GM12873 (cell line): ENCODE results near the gene WDR27.

Experiments
- TF ChIP-seq, protein P1 (sequence below): IDR thresholded peaks from 2 replicates; pipeline ENCODE4 v1.5.1; 2012; ENCODE audit warnings: low read depth, mild to moderate bottlenecking, moderate library complexity, low read length, control low read depth; ENCODE audit not compliant: insufficient read depth; ENCODE audit errors: missing control alignments

WDR27 gene

DNA sequence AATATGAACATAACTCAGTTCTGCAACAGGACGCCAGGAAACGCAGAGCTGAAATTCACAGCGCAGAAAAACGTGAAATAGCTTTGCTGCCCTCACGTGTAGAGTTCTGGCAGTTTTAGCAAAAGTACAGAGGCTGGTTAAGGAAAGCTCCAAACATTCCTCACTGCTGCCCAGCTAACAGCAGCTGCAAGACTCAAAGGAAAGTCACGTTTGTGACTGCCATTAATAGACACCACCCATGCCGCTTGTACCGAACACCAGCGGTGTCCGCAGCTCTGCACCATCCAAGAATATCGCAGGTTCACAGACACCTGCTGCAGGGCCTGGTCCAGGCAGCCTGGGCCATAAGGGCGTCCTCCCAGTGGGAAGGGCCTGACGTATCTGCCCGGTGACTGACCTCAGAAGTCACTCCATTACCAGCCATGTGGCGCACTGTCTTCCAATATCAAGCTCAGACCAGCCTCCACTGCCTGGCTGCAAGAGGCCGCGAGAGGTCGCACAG is 61.4 kb downstream of the WDR27 start:
- TF ChIP-seq, protein P1, sequence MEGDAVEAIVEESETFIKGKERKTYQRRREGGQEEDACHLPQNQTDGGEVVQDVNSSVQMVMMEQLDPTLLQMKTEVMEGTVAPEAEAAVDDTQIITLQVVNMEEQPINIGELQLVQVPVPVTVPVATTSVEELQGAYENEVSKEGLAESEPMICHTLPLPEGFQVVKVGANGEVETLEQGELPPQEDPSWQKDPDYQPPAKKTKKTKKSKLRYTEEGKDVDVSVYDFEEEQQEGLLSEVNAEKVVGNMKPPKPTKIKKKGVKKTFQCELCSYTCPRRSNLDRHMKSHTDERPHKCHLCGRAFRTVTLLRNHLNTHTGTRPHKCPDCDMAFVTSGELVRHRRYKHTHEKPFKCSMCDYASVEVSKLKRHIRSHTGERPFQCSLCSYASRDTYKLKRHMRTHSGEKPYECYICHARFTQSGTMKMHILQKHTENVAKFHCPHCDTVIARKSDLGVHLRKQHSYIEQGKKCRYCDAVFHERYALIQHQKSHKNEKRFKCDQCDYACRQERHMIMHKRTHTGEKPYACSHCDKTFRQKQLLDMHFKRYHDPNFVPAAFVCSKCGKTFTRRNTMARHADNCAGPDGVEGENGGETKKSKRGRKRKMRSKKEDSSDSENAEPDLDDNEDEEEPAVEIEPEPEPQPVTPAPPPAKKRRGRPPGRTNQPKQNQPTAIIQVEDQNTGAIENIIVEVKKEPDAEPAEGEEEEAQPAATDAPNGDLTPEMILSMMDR: no peak

DNA sequence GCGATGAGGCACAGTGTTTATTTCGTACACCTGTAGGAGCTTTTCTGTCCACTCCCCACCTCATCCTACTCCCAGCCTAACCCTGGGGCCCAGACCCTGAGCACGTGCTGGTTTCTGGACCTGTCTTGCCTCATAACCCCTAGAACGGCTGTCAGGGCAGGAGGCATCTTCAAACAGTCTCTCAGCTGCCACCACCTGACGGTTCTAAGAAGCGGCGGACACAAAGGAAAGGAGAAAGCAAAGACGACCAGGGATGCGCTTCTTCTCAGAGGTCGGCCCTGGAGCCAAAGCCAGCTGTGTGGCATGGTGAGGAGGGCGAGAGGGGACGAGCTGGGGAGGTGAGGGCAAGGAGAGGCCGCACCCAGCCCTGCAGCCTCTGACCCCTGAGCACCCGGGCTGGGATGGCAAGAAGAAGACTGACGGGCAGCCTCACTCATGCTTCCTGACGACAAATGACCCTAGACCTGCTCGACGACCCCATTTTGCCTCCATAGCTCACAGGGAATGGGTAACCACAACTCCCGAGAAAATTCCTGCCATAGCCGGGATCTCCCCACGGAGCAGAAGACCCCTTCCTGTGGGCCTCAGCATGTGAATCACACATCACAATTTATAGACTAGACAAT is 62.1 kb downstream of the WDR27 start:
- TF ChIP-seq, protein P1: no peak

DNA sequence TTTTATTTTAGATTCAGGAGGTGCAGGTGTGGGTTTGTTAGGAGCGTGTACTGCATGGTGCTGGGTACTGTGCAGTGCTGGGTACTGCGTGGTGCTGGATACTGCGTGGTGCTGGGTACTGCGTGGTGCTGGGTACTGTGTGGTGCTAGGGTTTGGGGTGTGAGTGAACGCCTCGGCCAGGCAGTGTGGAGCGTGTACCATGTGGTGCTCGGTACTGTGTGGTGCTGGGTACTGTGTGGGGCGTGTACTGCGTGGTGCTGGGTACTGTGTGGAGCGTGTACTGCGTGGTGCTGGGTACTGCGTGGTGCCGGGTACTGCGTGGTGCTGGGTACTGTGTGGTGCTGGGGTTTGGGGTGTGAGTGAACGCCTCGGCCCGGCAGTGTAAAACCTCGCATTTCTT is 62.9 kb downstream of the WDR27 start:
- TF ChIP-seq, protein P1: no peak

DNA sequence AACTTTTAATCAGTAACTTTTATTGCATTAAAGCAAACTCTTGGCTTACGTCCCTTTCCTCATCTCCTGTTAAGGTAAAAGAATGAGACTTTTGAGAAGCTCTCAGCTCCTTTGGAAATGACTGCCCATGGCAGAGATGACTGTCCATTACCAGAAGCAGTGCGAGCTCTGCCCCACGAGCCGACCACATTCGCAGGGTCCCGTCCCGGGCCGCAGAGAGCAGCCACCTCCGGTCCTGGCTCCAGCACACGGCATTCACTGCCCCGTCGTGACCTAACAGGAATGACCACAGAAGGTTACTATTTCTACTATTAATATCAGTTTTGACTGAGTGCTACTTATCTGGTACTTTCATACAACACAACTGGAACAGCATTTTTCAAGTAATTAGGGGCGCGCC is 63.4 kb downstream of the WDR27 start:
- TF ChIP-seq, protein P1: no peak

DNA sequence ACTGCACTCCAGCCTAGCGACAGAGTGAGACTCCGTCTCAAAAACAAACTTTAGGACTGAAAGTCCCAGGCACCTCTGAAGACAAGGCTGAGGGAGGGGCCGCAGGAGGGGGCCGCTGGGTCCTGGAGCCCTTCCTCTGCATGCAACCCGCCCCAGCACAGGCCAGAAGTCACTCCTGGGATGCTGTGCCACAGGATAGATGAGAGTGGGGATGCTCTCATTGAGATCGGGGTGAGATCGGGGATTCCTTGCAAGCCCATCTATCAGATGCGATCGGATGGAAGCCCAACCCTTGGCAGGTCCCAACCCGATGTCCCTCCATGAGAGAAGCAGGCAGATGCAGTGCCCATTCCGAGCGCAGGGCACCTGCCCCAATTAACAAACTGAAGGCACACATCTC is 66.5 kb downstream of the WDR27 start:
- TF ChIP-seq, protein P1: no peak

DNA sequence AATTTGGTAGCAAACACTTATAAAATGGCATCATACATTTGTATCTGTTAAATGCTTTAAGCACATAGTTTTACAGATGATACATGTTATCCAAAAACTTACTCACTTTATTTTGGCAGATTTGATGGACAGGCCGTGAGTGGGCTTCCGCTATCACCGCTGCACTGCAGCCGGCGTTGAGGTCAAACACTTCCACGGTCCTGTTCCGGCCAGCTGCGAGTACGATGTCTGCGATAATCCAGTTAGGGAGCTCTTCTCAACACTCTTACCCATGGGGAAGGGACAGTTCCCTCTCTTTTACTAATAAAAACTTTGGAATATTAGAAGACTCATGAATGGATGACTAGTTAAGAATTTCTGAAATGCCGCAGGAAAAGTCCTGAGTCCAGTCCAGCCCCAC is 69.0 kb downstream of the WDR27 start:
- TF ChIP-seq, protein P1: no peak

DNA sequence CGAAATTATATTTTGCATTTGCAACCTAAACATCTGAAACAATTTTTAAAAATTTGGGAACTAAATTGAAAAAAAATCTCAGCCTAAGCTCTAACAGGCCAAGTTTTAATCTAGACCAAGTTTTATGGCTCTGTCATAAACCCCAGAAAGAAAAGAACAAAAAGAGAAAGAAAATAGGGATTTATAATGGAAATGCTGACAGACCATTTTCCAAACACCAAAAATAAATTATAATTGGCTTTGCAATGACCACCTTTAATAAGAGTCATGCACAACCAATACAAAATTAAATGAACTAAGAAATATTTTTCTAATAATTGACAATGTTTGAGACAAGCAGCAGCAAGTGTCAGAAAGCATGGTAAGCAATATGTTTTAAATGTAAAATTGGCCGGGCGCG is 72.6 kb downstream of the WDR27 start:
- TF ChIP-seq, protein P1: no peak
